K562 (cell line): ENCODE data around the gene HOXD4. TPM values are rescaled to one million over a fixed set of nuclear protein-coding genes. Genes with fewer than 3 reads are reported as not detected.

Source experiments
- CHD1 ChIP-seq: fragments of 200-600 bp; sonication (generic); IDR thresholded peaks from one replicate; pipeline ENCODE4 v1.6.1; 2012; ENCODE audit warnings: mild to moderate bottlenecking, moderate library complexity, low read length, inconsistent platforms
- CTBP1 ChIP-seq: fragments of 450-650 bp; IDR thresholded peaks from 2 replicates; pipeline ENCODE4 v1.6.1; 2016; ENCODE audit warnings: borderline replicate concordance
- GABPA ChIP-seq: fragments of 200-800 bp; sonication (Bioruptor generic); conservative IDR thresholded peaks from 2 replicates; pipeline ENCODE4 v1.6.1; 2016; ENCODE audit warnings: low read depth, missing genetic modification characterization, missing compliant biosample characterization
- HNRNPUL1 ChIP-seq: fragments of 200-400 bp; formaldehyde crosslinking; IDR thresholded peaks from 2 replicates; pipeline ENCODE4 v1.6.1; 2017; ENCODE audit warnings: low read length
- NONO ChIP-seq, 2 experiments: fragments of 200-400 bp in 1 of 2; fragments of 450-650 bp in 1 of 2; formaldehyde crosslinking in 1 of 2; IDR thresholded peaks; 2 replicates each; pipeline ENCODE4 v1.6.1; 2017; ENCODE audit warnings: low read depth in 2 of 2, mild to moderate bottlenecking in 2 of 2, moderate library complexity in 2 of 2, low read length in 1 of 2
- NR2F6 ChIP-seq: fragments of 450-650 bp; formaldehyde crosslinking; IDR thresholded peaks from 2 replicates; pipeline ENCODE4 v1.4.0; 2020; ENCODE audit warnings: mild to moderate bottlenecking
- PHF8 ChIP-seq: fragments of 200-600 bp; sonication (generic); IDR thresholded peaks from 2 replicates; pipeline ENCODE4 v1.6.1; 2012; ENCODE audit warnings: mixed run types, mild to moderate bottlenecking, inconsistent platforms, low read length, moderate library complexity, borderline replicate concordance
- RFX7 ChIP-seq: fragments of 250-450 bp; sonication (Bioruptor Pico); IDR thresholded peaks from 2 replicates; pipeline ENCODE4 v1.5.1; 2021; ENCODE audit warnings: mild to moderate bottlenecking
- ZNF121 ChIP-seq: sonication (generic); formaldehyde crosslinking; conservative IDR thresholded peaks from 2 replicates; pipeline ENCODE4 v1.8.0; 2022; ENCODE audit warnings: missing genetic modification reagents
- ZNF140 ChIP-seq: fragments of 250-450 bp; sonication (Bioruptor Pico); IDR thresholded peaks from 2 replicates; pipeline ENCODE4 v1.8.0; 2021; ENCODE audit warnings: moderate library complexity, mild to moderate bottlenecking, inconsistent platforms
- ZNF395 ChIP-seq: fragments of 200-800 bp; sonication (Bioruptor generic); IDR thresholded peaks from 2 replicates; pipeline ENCODE4 v1.6.1; 2017; ENCODE audit warnings: missing genetic modification characterization, missing compliant biosample characterization
- polyA plus RNA-seq, 8 experiments: library from polyadenylated mRNA; depleted of rRNA in 4 of 8; stranded (reverse) in 5 of 8; unstranded in 3 of 8; fragments of >200 nt; fragmentation: Nextera tagmentation in 2 of 8; fragmentation: Illumina TruSeq in 1 of 8; extraction: Ambion mirVana in 2 of 8; extraction: Trizol in 1 of 8; gene quantifications; 2 replicates each; pipeline versions ENCODE4 v1.2.1 to v1.2.3, GENCODE V29; 2011 to 2014; ENCODE audit warnings: inconsistent platforms in 1 of 8, missing spikeins in 1 of 8
- total RNA-seq, 7 experiments: library from RNA; depleted of rRNA in 6 of 7; stranded (reverse); fragments of >200 nt in 6 of 7; fragmentation: Illumina TruSeq in 2 of 7; extraction: Trizol in 2 of 7; gene quantifications; 2 replicates each; pipeline versions ENCODE4 v1.2.1 to v1.2.3, GENCODE V29; 2011 to 2021; ENCODE audit warnings: low replicate concordance in 1 of 7
- TF ChIP-seq, protein P1 (sequence below): sonication (generic); formaldehyde crosslinking; IDR thresholded peaks from 2 replicates; pipeline ENCODE4 v1.8.1; 2023; ENCODE audit warnings: missing genetic modification reagents, mild to moderate bottlenecking, borderline replicate concordance
- TF ChIP-seq, protein P2 (sequence below), 2 experiments: fragments of 450-650 bp; IDR thresholded peaks; 2 replicates each; pipeline ENCODE4 v1.6.1; 2016
- TF ChIP-seq, protein P3 (sequence below): sonication (generic); formaldehyde crosslinking; IDR thresholded peaks from 2 replicates; pipeline ENCODE4 v1.8.0; 2022; ENCODE audit warnings: mild to moderate bottlenecking, missing genetic modification reagents

HOXD4 gene
- total and polyA plus RNA-seq, 9 of the 15 experiments (the other 6 are each of a cell fraction or from before 2014, with no cell fraction given), result not detected

GRCh38 chr2:176140513-176141317, 10.6 kb upstream of the HOXD4 start (continued):
- TF ChIP-seq, protein P1, sequence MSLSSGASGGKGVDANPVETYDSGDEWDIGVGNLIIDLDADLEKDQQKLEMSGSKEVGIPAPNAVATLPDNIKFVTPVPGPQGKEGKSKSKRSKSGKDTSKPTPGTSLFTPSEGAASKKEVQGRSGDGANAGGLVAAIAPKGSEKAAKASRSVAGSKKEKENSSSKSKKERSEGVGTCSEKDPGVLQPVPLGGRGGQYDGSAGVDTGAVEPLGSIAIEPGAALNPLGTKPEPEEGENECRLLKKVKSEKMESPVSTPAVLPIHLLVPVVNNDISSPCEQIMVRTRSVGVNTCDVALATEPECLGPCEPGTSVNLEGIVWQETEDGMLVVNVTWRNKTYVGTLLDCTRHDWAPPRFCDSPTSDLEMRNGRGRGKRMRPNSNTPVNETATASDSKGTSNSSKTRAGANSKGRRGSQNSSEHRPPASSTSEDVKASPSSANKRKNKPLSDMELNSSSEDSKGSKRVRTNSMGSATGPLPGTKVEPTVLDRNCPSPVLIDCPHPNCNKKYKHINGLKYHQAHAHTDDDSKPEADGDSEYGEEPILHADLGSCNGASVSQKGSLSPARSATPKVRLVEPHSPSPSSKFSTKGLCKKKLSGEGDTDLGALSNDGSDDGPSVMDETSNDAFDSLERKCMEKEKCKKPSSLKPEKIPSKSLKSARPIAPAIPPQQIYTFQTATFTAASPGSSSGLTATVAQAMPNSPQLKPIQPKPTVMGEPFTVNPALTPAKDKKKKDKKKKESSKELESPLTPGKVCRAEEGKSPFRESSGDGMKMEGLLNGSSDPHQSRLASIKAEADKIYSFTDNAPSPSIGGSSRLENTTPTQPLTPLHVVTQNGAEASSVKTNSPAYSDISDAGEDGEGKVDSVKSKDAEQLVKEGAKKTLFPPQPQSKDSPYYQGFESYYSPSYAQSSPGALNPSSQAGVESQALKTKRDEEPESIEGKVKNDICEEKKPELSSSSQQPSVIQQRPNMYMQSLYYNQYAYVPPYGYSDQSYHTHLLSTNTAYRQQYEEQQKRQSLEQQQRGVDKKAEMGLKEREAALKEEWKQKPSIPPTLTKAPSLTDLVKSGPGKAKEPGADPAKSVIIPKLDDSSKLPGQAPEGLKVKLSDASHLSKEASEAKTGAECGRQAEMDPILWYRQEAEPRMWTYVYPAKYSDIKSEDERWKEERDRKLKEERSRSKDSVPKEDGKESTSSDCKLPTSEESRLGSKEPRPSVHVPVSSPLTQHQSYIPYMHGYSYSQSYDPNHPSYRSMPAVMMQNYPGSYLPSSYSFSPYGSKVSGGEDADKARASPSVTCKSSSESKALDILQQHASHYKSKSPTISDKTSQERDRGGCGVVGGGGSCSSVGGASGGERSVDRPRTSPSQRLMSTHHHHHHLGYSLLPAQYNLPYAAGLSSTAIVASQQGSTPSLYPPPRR (CRISPR knock-in tag), result no peak
- TF ChIP-seq CHD1 (no peak), RFX7 (no peak), PHF8 (peak; percentile 8; the same call in 1 of the 2 replicates), GABPA (tag) (peak; percentile 45; the same call in 1 of the 2 replicates), HNRNPUL1 (no peak), ZNF121 (CRISPR knock-in tag) (no peak), NR2F6 (CRISPR knock-in tag) (no peak), ZNF140 (CRISPR knock-in tag) (no peak), ZNF395 (CRISPR knock-in tag) (no peak), NONO (IDR thresholded peaks at IDR 0.05; ENCODE audit: low read depth in 2 of 2, low read length in 1 of 2) (no peak), CTBP1 (peak; percentile 74; the same call in 1 of the 2 replicates)
- TF ChIP-seq, protein P2, sequence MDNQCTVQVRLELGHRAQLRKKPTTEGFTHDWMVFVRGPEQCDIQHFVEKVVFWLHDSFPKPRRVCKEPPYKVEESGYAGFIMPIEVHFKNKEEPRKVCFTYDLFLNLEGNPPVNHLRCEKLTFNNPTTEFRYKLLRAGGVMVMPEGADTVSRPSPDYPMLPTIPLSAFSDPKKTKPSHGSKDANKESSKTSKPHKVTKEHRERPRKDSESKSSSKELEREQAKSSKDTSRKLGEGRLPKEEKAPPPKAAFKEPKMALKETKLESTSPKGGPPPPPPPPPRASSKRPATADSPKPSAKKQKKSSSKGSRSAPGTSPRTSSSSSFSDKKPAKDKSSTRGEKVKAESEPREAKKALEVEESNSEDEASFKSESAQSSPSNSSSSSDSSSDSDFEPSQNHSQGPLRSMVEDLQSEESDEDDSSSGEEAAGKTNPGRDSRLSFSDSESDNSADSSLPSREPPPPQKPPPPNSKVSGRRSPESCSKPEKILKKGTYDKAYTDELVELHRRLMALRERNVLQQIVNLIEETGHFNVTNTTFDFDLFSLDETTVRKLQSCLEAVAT (IDR thresholded peaks at IDR 0.05), result no peak
- TF ChIP-seq, protein P3, sequence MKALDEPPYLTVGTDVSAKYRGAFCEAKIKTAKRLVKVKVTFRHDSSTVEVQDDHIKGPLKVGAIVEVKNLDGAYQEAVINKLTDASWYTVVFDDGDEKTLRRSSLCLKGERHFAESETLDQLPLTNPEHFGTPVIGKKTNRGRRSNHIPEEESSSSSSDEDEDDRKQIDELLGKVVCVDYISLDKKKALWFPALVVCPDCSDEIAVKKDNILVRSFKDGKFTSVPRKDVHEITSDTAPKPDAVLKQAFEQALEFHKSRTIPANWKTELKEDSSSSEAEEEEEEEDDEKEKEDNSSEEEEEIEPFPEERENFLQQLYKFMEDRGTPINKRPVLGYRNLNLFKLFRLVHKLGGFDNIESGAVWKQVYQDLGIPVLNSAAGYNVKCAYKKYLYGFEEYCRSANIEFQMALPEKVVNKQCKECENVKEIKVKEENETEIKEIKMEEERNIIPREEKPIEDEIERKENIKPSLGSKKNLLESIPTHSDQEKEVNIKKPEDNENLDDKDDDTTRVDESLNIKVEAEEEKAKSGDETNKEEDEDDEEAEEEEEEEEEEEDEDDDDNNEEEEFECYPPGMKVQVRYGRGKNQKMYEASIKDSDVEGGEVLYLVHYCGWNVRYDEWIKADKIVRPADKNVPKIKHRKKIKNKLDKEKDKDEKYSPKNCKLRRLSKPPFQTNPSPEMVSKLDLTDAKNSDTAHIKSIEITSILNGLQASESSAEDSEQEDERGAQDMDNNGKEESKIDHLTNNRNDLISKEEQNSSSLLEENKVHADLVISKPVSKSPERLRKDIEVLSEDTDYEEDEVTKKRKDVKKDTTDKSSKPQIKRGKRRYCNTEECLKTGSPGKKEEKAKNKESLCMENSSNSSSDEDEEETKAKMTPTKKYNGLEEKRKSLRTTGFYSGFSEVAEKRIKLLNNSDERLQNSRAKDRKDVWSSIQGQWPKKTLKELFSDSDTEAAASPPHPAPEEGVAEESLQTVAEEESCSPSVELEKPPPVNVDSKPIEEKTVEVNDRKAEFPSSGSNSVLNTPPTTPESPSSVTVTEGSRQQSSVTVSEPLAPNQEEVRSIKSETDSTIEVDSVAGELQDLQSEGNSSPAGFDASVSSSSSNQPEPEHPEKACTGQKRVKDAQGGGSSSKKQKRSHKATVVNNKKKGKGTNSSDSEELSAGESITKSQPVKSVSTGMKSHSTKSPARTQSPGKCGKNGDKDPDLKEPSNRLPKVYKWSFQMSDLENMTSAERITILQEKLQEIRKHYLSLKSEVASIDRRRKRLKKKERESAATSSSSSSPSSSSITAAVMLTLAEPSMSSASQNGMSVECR (CRISPR knock-in tag), result no peak
